A673 (cell line): Measurements from ENCODE around the gene EPHA6.
"Not testable (repeated sequence)": the region's sequence is repeated elsewhere in the genome, so short reads cannot be mapped to it uniquely, and the experiment has no call there.

Source experiments
- CTCF ChIP-seq: fragments of 300-800, 200-600 bp; sonication (generic); conservative IDR thresholded peaks from 2 replicates; pipeline ENCODE4 v1.5.1; 2017; ENCODE audit warnings: low read depth, mild to moderate bottlenecking, antibody characterized with exemption, low read length, moderate library complexity, mixed read lengths
- EZH2 ChIP-seq: fragments of 200-600 bp; sonication (generic); IDR thresholded peaks from 2 replicates; pipeline ENCODE4 v1.6.1; 2017; ENCODE audit warnings: borderline replicate concordance, low read depth, mild to moderate bottlenecking, mixed read lengths, antibody characterized with exemption, low read length; ENCODE audit not compliant: poor library complexity, severe bottlenecking

- TF ChIP-seq CTCF, EZH2: not testable (repeated sequence)
These were observed 733.2 kb downstream of the EPHA6 start for GRCh38 chr3:97547573-97547972.
